Measurements from ENCODE around the gene WDR36. TPM values are rescaled to one million over a fixed set of nuclear protein-coding genes. Genes with fewer than 3 reads are reported as not detected.

The WDR36 gene
- total and polyA plus RNA-seq, 2 of the 8 experiments (the other 6 are each of a cell fraction or from before 2014, with no cell fraction given), result 9.3 to 41.8 TPM

DNA sequence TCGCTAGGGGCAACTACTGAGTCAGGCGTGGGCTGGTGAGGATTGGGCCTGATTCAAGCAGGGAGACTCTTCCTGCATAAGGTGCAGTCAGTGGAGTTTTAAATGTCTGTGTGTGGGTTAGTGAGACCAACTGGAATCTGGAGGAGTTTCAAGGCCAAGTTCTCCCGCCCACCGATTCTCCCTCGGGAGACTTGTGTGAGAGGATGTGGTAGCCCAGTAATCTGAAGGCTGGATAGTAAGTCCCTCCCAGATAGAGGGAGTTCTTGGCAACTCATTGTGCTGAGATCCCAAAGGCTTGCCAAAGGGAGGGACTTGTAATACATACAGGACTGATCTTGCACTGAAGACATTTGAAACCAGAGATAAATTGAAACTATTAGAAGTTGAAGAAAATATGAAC, 51.8 kb downstream of the WDR36 start:
- Histone ChIP-seq H4K5ac (ENCODE audit: insufficient read length, low read depth, low read length) (no peak overlapping the region), H3K18ac (ENCODE audit: extremely low read depth, low read length) (no peak overlapping the region), H2BK5ac (ENCODE audit: low read depth, low read length) (no peak overlapping the region), H3K27me3 (replicated peaks in 1 of 4; ENCODE audit: control insufficient read depth in 3 of 4, extremely low read depth in 1 of 4, insufficient read depth in 3 of 4, low read length in 3 of 4) (no peaks in the 10 kb centered on the region), H3K4me1 (replicated peaks in 1 of 4; ENCODE audit: control insufficient read depth in 3 of 4, insufficient read depth in 4 of 4, low read length in 3 of 4) (no peaks in the 10 kb centered on the region), H3K36me3 (ENCODE audit: control insufficient read depth in 2 of 4, insufficient read depth in 4 of 4, low read length in 3 of 4) (no peaks in the 10 kb centered on the region), H3K56ac (replicated peaks; ENCODE audit: insufficient read length, low read depth, low read length) (no peak overlapping the region), H2BK15ac (ENCODE audit: low read length) (no peak overlapping the region), H3K14ac (ENCODE audit: insufficient read length) (no peak overlapping the region), H4K8ac (ENCODE audit: extremely low read depth, insufficient read depth, low read length) (no peak overlapping the region), H2BK12ac (ENCODE audit: low read depth, low read length) (no peak overlapping the region), H3K4me2 (ENCODE audit: insufficient read depth in 1 of 2, low read depth in 2 of 2, low read length in 2 of 2) (no peak overlapping the region), H3K23ac (ENCODE audit: insufficient read length) (no peak overlapping the region), H4K20me1 (replicated peaks in 1 of 2; ENCODE audit: control insufficient read depth in 1 of 2, insufficient read depth in 2 of 2, low read length in 2 of 2) (no peaks in the 10 kb centered on the region), H3K27ac (ENCODE audit: low read depth, low read length) (no peak overlapping the region), H3K4ac (replicated peaks; ENCODE audit: insufficient read length, low read depth, low read length) (no peak overlapping the region), H4K91ac (replicated peaks; ENCODE audit: insufficient read length, low read length) (no peak overlapping the region), H3K4me3 (ENCODE audit: extremely low read depth in 1 of 4, insufficient read depth in 2 of 4, low read depth in 3 of 4, low read length in 4 of 4) (no peak overlapping the region), H2AFZ (ENCODE audit: low read length) (0 out of 2 replicates have a peak overlapping the region, but pooled peaks have one; percentile 76), H2BK120ac (replicated peaks; ENCODE audit: low read depth, low read length) (no peak overlapping the region), H3K9me3 (ENCODE audit: insufficient read depth in 2 of 2, low read depth in 1 of 2, low read length in 1 of 2) (no peaks in the 10 kb centered on the region), H3K79me1 (ENCODE audit: low read depth, low read length) (no peaks in the 10 kb centered on the region), H3K79me2 (ENCODE audit: control insufficient read depth in 1 of 2, insufficient read depth in 2 of 2, low read length in 2 of 2) (no peaks in the 10 kb centered on the region), H2AK5ac (ENCODE audit: low read depth, low read length) (no peak overlapping the region), H2BK20ac (ENCODE audit: low read length) (no peak overlapping the region), H3K9ac (replicated peaks in 1 of 4; ENCODE audit: extremely low read depth in 1 of 4, low read depth in 3 of 4, low read length in 3 of 4) (no peak overlapping the region), H3K23me2 (ENCODE audit: low read depth, low read length) (no peaks in the 10 kb centered on the region)
- WGBS, 2 experiments (ENCODE audit: extremely low coverage in 1 of 2, insufficient coverage in 1 of 2, insufficient read length in 1 of 2, insufficient replicate concordance in 2 of 2, low coverage in 1 of 2, low lambda C conversion rate in 2 of 2, missing lambda C conversion rate in 1 of 2), result 83% methylated on average over 5 of the region's 5 CpGs; no CpG with 5 or more reads in 1 of the 2 experiments
- TF ChIP-seq KDM5A (IDR thresholded peaks at IDR 0.05; ENCODE audit: low read length) (no peak), PHF8 (conservative IDR thresholded peaks at IDR 0.05; ENCODE audit: low read depth, low read length) (no peak), KDM1A (IDR thresholded peaks at IDR 0.05; ENCODE audit: borderline replicate concordance, low read length) (no peak), FOSL1 (IDR thresholded peaks at IDR 0.05; ENCODE audit: insufficient read depth, low read depth, low read length) (no peak), RFX5 (IDR thresholded peaks at IDR 0.05; ENCODE audit: borderline replicate concordance, low read depth, low read length) (no peak), SUZ12 (IDR thresholded peaks at IDR 0.05; ENCODE audit: low read length) (no peak), TEAD4 (IDR thresholded peaks at IDR 0.05; ENCODE audit: low read depth, low read length) (no peak)
- TF ChIP-seq, protein P1, sequence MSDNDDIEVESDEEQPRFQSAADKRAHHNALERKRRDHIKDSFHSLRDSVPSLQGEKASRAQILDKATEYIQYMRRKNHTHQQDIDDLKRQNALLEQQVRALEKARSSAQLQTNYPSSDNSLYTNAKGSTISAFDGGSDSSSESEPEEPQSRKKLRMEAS (IDR thresholded peaks at IDR 0.05), result no peak
- FAIRE-seq (no peak), DNase-seq (ENCODE audit: low read depth in 1 of 2, low spot score in 2 of 2) (no peak)
- POLR2A ChIA-PET (ENCODE audit: partially characterized antibody), result no interaction called here
- CTCF ChIA-PET (ENCODE audit: partially characterized antibody), result interaction anchor here (0.6 kb wide), 1 partner anchor 112 kb away, joined by 3 read pairs; no protein-coding TSS in a partner anchor
